KMS-11 (cell line): Measurements from ENCODE around the gene RBM26.
A peak's percentile ranks its signal among the peaks of the same experiment; 100 is the strongest.

Experiments used
- H2AFZ ChIP-seq: fragments of 200-600 bp; sonication (generic); 2 replicates; pipeline ENCODE4 v1.6.1; 2016; ENCODE audit warnings: antibody characterized with exemption, mixed run types, low read depth
- H3K27ac ChIP-seq: fragments of 200-600 bp; sonication (generic); 2 replicates; pipeline ENCODE4 v1.6.1; 2016; ENCODE audit warnings: mild to moderate bottlenecking, mixed run types
- H3K27me3 ChIP-seq: fragments of 200-600 bp; sonication (generic); 2 replicates; pipeline ENCODE4 v1.6.1; 2017; ENCODE audit warnings: mild to moderate bottlenecking, low read depth, mixed run types, moderate library complexity; ENCODE audit not compliant: insufficient read depth
- H3K36me3 ChIP-seq: fragments of 200-600 bp; sonication (generic); 2 replicates; pipeline ENCODE4 v1.6.1; 2017; ENCODE audit warnings: mild to moderate bottlenecking, mixed run types; ENCODE audit not compliant: insufficient read depth
- H3K4me1 ChIP-seq: fragments of 200-600 bp; sonication (generic); 2 replicates; pipeline ENCODE4 v1.6.1; 2016; ENCODE audit warnings: mild to moderate bottlenecking, low read depth, mixed run types; ENCODE audit not compliant: poor library complexity, severe bottlenecking
- H3K4me2 ChIP-seq: fragments of 200-600 bp; sonication (generic); 2 replicates; pipeline ENCODE4 v1.7.0; 2016; ENCODE audit warnings: mild to moderate bottlenecking, mixed run types
- H3K4me3 ChIP-seq: fragments of 200-600 bp; sonication (generic); IDR thresholded peaks from 2 replicates; pipeline ENCODE4 v1.6.1; 2017; ENCODE audit warnings: low read depth, low read length, mixed read lengths; ENCODE audit not compliant: insufficient read depth
- H3K79me2 ChIP-seq: fragments of 200-600 bp; sonication (generic); 2 replicates; pipeline ENCODE4 v1.6.1; 2016; ENCODE audit warnings: low read depth, mixed run types; ENCODE audit not compliant: insufficient read depth
- H3K9ac ChIP-seq: fragments of 200-600 bp; sonication (generic); 2 replicates; pipeline ENCODE4 v1.6.1; 2016; ENCODE audit warnings: mild to moderate bottlenecking, mixed run types
- H4K20me1 ChIP-seq: fragments of 200-600 bp; sonication (generic); 2 replicates; pipeline ENCODE4 v1.6.1; 2016; ENCODE audit warnings: mild to moderate bottlenecking, mixed run types; ENCODE audit not compliant: insufficient read depth
- CTCF ChIP-seq: fragments of 200-600 bp; sonication (generic); conservative IDR thresholded peaks from 2 replicates; pipeline ENCODE4 v1.6.1; 2017; ENCODE audit warnings: low read depth, mild to moderate bottlenecking, antibody characterized with exemption, low read length, moderate library complexity, mixed read lengths

The RBM26 gene

GRCh38 chr13:79349011-79349410 is 57.0 kb downstream of the RBM26 start:
- H3K4me3 ChIP-seq: no peak overlapping the region
- H3K9ac ChIP-seq: no peak overlapping the region
- no peaks in the 10 kb centered on the region for H3K36me3 ChIP-seq
- H2AFZ ChIP-seq: no peak overlapping the region
- no peaks in the 10 kb centered on the region for H3K79me2 ChIP-seq
- peaks cover 51% of the 10 kb centered on the region for H3K4me1 ChIP-seq
- no peak overlapping the region for H3K27ac ChIP-seq
- no peaks in the 10 kb centered on the region for H3K27me3 ChIP-seq
- no peak for TF ChIP-seq CTCF
- no peaks in the 10 kb centered on the region for H4K20me1 ChIP-seq
- no peak overlapping the region for H3K4me2 ChIP-seq

- Histone ChIP-seq H3K4me2 (0 out of 2 replicates have a peak overlapping the region, but pooled peaks have one; percentile 25), H2AFZ (no peak overlapping the region), H3K79me2 (no peaks in the 10 kb centered on the region), H3K36me3 (no peaks in the 10 kb centered on the region), H3K27ac (no peak overlapping the region), H3K4me1 (peaks cover 35% of the 10 kb centered on the region), H3K27me3 (no peaks in the 10 kb centered on the region), H3K9ac (no peak overlapping the region), H3K4me3 (no peak overlapping the region), H4K20me1 (no peaks in the 10 kb centered on the region)
- TF ChIP-seq CTCF: no peak
Observed at GRCh38 chr13:79346300-79346914, 59.6 kb downstream of the RBM26 start.

- no peak overlapping the region for H3K4me3 ChIP-seq
- H3K27ac ChIP-seq: no peak overlapping the region
- peaks cover 4% of the 10 kb centered on the region for H3K4me1 ChIP-seq
- H4K20me1 ChIP-seq: no peaks in the 10 kb centered on the region
- no peak overlapping the region for H2AFZ ChIP-seq
- no peaks in the 10 kb centered on the region for H3K79me2 ChIP-seq
- H3K4me2 ChIP-seq: no peak overlapping the region
- TF ChIP-seq CTCF: no peak
- H3K27me3 ChIP-seq: no peaks in the 10 kb centered on the region
- H3K36me3 ChIP-seq: no peaks in the 10 kb centered on the region
- H3K9ac ChIP-seq: no peak overlapping the region
Observed at GRCh38 chr13:79341202-79341601, 64.9 kb downstream of the RBM26 start.

- Histone ChIP-seq H3K4me3 (no peak overlapping the region), H3K4me2 (no peak overlapping the region), H3K36me3 (no peaks in the 10 kb centered on the region), H3K27me3 (no peaks in the 10 kb centered on the region), H2AFZ (no peak overlapping the region), H3K27ac (no peak overlapping the region), H3K79me2 (no peaks in the 10 kb centered on the region), H4K20me1 (no peaks in the 10 kb centered on the region), H3K9ac (no peak overlapping the region), H3K4me1 (no peaks in the 10 kb centered on the region)
- TF ChIP-seq CTCF: no peak
Observed at GRCh38 chr13:79340490-79340889, 65.6 kb downstream of the RBM26 start.
